NCI-H2107 treated with DMSO at 0.1 percent for 48 hours (cell line): ENCODE measurements around the gene C2CD3.
"Not testable (repeated sequence)": the region's sequence is repeated elsewhere in the genome, so short reads cannot be mapped to it uniquely, and the experiment has no call there.

Experiments
- DNase-seq: peaks from one replicate; lab custom pipeline; 2025; ENCODE audit not compliant: unreplicated experiment; lab: John Stamatoyannopoulos, UW

C2CD3 gene

DNA sequence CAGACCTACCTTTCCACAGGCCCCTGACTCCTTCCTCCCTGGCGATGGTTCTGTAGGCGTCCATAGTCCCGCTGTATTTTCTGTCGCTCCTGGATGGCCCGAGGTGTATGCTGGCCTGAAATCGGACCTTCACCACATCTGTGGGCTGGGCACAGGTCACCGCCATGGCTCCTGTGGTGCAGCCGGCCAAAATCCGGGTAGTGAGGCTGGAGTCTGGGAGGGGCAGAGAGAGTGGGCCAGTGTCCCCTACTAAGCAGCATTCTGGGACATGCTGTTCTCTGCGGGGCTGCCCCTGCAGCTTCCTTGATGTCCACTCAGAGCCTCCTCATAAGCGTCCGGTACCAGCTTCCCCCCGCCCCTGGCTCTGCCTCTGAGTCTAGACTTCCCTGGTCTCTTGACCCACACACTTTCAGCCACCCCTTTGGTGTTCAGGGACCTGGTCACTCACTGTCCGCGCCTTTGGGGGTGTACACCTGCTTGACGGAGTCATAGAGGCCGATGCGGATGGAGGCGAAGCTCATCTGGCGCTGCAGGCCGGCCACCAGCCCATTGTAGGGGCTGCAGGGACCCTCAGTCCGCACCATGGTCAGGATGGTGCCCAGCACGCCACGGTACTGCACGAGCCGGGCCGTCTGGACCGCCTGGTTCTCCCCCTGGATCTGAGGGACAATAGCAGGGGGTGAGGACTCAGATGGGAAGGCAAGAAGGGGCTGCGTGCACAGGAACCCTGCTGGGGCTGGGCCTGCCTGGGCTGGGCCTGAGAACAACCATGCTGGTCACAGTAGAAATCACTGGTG is 164.9 kb downstream of the C2CD3 start:
- no peak for DNase-seq

DNA sequence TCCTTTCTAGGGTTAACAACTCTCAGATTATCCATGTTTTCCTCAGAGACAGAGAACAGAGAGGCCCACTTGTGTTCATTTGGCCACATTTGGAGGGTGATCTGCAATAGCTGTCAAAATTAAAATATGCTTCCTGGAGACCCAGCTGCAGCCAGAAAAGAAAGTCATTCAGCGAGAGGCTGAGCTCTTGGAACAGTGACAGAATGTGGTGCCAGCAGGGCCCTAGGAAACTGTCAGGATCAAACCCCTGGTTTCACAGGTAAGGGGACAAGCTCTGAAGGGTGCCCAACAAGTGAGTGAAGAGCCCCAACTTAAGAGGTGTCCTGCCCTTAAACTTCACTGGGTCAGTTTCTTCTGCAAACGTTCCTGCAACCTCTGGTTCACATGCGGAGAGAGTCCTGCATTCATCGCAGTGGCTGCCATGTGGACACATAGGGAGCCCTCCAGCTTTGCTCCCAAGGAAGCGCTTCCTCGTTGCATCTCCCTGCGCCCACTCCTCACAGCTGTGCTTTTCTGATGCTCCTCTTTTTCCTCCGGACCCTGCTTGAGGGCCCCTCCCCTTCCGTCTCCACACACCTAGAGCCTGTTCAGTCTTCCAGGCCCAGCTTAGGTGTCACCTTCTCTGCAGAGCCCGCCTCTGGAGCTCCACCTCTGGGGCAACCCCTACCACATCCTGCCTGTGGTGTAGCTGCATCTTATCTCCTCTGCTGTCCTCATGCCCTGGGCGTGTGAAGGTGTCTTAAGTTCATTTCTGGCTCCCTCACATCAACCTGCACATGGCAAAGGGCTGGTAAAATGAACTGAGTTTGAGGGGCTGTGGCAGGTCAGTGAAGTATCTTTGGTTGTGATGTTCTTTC is 165.8 kb downstream of the C2CD3 start:
- no peak for DNase-seq

GRCh38 chr11:74004046-74004695 is 166.6 kb downstream of the C2CD3 start:
- DNase-seq: no peak

- DNase-seq: no peak
Observed at GRCh38 chr11:74002832-74003231, 168.0 kb downstream of the C2CD3 start.

- no peak for DNase-seq
Observed at GRCh38 chr11:74001822-74002286, 168.9 kb downstream of the C2CD3 start.

DNA sequence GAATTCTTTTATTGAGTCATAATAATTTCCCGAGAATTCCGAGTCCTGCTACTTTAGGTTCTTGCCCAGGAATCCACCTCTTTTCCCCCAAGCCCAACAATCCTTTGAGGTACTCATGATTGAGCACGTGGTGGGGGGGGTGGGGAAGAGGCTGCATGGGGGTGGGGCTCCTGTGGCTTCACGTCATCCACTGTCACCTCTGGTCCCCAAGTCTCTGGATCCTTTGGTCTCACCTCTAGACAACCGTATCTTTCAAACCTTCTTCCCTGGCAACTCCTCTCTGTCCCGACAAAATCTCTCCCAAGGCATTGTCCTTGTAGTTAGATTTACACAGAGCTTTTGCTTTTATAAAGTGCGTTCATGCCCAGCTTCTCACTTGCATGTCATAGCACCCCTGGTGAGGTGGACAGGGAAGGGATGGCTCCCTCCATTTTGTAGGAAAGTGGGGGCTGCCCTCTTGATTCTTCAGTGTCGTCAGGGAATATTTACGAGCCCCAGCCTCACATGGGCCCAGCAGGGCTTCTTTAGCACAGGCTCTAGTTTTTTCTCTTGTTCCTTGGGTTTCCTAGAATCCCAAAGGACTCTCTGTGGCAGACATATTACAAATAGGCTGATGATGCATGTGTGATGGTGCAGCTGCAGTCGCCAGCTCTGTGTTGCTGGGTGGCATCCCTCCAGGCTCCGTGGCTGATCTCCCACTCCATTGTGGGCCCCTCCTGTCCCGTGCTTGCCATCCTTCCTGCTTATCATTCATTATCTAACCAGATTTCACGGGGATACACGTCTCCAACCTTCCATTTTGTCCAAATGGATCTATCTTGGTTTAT is 170.3 kb downstream of the C2CD3 start:
- DNase-seq: no peak

- DNase-seq: peak; percentile 58
Observed at GRCh38 chr11:73999581-74000306, 171.1 kb downstream of the C2CD3 start.

- no peak for DNase-seq
Observed at GRCh38 chr11:73998846-73999575, 171.8 kb downstream of the C2CD3 start.

GRCh38 chr11:73997120-73997770 is 173.6 kb downstream of the C2CD3 start:
- DNase-seq: no peak

DNA sequence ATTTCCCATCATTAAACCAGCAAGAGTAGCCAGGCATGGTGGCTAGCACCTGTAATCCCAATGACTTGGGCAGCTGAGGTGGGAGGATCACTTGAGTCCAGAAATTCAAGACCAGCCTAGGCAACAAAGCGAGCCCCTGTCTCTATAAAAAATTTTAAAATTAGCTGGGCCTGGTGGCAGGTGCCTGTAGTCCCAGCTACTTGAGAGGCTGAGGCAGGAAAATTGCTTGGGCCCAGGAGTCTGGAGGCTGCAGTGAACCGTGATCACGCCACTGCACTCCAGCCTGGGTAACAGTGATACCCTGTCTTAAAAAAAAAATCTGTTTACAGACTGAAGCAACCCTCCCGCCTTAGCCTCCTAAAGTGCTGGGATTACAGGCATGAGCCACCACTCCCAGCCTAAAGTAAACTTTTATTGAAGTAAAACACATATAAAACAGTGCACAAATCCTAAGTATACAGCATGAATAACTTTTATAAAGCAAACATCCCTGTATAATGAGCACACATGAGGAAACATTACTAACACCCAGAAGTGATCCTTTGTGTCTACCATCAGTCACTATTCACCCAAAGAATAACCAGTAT is 174.5 kb downstream of the C2CD3 start:
- DNase-seq: no peak

DNA sequence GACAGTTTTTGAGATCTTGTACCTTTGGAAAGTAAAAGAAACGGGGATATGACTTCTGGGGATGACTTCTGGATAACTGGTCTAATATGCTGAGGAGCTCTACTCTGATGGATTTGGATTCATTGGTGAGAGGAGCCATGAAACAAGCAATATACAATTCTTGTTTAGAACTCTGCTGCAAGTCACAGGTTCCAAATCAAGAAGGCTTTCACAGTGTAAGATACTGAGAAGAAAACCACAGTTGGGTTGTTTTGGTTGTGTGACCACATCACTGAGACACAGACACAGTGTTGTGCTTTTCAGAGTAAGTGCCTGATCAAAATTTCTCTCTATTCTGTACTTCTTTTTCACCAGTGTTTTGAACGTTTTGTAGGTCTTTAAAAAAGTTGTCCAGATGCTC is 175.1 kb downstream of the C2CD3 start:
- no peak for DNase-seq

GRCh38 chr11:73995247-73995646 is 175.6 kb downstream of the C2CD3 start:
- DNase-seq: no peak

- DNase-seq: no peak
Observed at GRCh38 chr11:73991471-73992006, 179.3 kb downstream of the C2CD3 start.

DNA sequence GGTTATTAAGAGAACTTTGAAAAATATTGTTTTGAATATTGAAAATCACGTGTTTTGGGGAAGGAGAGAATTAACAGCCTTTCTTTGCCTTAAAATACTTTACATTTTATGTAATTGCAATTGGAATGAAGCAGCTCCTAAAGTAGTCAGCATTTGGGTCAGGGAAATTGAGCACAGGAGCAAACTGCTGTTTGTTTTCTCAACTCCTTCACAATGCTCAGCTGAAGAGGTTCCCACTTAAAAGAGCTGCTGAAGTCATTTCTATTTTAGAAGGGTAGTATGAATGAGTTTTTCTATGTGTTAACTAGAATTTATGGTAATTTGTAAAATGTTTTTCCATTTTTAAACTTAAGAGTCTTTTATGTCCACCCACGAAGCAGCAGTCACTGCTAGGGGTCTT is 180.1 kb downstream of the C2CD3 start:
- no peak for DNase-seq

DNA sequence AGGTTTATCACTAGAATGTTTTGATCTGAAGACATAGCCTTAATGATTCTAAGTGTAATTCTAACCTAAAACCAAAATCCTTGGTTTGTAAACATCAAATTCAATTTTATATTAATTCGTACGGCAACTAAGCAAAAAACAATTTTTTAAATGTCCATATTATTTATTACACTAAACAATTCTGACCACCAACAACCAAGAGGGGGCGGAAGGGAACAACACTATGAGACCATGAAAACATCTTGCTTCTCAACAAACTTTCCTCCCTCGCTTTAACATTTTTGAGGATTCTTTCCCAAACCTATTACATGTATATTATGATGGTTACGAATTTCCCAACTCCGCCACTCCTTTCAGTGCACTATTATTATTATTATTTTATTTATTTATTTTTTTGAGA is 181.6 kb downstream of the C2CD3 start:
- DNase-seq: no peak

DNA sequence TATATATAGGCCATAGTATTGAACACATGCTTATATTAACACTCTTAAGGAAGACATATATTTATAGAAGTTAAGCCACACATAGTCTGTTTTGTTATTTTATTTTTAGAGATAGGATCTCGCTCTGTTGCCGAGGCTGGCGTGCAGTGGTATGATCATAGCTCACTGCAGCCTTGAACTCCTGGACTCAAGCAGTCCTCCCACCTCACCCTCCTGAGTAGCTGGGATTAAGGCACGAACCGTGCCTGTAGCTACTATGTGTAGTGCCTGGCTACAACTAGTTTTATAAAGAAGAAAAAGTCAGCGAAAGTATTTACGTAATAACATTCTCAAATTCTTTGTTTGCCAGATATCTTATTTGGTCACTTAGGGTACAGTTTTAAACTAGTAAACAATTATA is 182.6 kb downstream of the C2CD3 start:
- DNase-seq: no peak

DNA sequence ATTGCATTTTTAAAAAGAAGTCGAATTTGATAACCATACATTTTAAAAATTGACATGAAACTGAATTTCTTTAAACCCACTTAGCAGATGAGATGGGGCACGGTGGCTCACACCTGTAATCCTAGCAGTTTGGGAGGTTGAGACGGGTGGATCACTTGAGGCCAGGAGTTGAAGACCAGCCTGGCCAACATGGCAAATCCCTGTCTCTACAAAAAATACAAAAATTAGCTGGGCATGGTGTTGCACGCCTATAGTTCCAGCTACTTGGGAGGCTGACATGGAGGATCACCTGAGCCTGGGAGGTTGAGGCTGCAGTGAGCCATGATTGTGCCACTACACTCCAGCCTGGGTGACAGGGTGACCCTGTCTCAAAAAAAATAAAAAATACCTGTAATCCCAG is 185.1 kb downstream of the C2CD3 start:
- DNase-seq: not testable (repeated sequence)
